IPS-20b (cell line): ENCODE measurements around the gene PSAP.

ENCODE experiments used
- H3K27ac ChIP-seq: one replicate; pipeline ENCODE4 v1.5.1; 2013; ENCODE audit warnings: low read length
- H3K27me3 ChIP-seq: 2 replicates; pipeline ENCODE4 v1.6.1; 2013; ENCODE audit warnings: mild to moderate bottlenecking, low read length, inconsistent platforms; ENCODE audit not compliant: insufficient read depth
- H3K36me3 ChIP-seq: 2 replicates; pipeline ENCODE4 v1.6.1; 2013; ENCODE audit warnings: low read depth, mild to moderate bottlenecking, inconsistent platforms, low read length, moderate library complexity; ENCODE audit not compliant: insufficient read depth
- H3K4me1 ChIP-seq: 2 replicates; pipeline ENCODE4 v1.6.1; 2013; ENCODE audit warnings: mild to moderate bottlenecking, control low read depth, inconsistent platforms, low read length, moderate library complexity; ENCODE audit not compliant: insufficient read depth
- H3K4me3 ChIP-seq: 2 replicates; pipeline ENCODE4 v1.5.1; 2013; ENCODE audit warnings: mild to moderate bottlenecking, low read length, inconsistent platforms
- H3K9ac ChIP-seq: 2 replicates; pipeline ENCODE4 v1.6.1; 2013; ENCODE audit warnings: low read depth, mild to moderate bottlenecking, inconsistent platforms, low read length, moderate library complexity
- H3K9me3 ChIP-seq: 2 replicates; pipeline ENCODE4 v1.6.1; 2013; ENCODE audit warnings: mild to moderate bottlenecking, low read depth, low read length, inconsistent platforms; ENCODE audit not compliant: insufficient read depth

The PSAP gene

DNA sequence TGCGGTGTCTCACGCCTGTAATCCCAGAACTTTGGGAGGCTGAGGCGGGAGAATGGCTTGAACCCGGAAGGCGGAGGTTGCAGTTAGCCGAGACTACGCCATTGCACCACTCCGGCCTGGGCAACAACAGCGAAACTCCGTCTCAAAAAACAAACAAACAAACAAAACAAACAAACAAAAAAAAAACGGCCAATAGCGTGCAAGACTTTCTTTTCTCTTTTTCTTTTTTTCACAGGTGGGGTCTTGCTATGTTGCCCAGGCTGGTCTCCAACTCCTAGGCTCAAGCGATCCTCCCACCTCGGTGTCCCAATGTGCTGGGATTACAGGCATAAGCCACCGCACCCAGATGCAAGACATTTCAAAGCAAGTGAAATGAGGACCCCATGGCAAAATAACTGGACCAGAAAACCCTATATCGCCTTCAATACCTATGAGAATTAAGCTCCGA lies 1.6 kb downstream of the PSAP start:
- H3K9ac ChIP-seq: no peak overlapping the region
- H3K27ac ChIP-seq: no peak overlapping the region
- peaks cover 5% of the 10 kb centered on the region; the same call in 1 of the 2 replicates for H3K4me1 ChIP-seq
- peak overlapping the region; percentile 93 for H3K4me3 ChIP-seq
- H3K27me3 ChIP-seq: no peaks in the 10 kb centered on the region
- 0 out of 2 replicates have a peak, but pooled peaks cover 4% of the 10 kb centered on the region for H3K36me3 ChIP-seq
- H3K9me3 ChIP-seq: no peaks in the 10 kb centered on the region

DNA sequence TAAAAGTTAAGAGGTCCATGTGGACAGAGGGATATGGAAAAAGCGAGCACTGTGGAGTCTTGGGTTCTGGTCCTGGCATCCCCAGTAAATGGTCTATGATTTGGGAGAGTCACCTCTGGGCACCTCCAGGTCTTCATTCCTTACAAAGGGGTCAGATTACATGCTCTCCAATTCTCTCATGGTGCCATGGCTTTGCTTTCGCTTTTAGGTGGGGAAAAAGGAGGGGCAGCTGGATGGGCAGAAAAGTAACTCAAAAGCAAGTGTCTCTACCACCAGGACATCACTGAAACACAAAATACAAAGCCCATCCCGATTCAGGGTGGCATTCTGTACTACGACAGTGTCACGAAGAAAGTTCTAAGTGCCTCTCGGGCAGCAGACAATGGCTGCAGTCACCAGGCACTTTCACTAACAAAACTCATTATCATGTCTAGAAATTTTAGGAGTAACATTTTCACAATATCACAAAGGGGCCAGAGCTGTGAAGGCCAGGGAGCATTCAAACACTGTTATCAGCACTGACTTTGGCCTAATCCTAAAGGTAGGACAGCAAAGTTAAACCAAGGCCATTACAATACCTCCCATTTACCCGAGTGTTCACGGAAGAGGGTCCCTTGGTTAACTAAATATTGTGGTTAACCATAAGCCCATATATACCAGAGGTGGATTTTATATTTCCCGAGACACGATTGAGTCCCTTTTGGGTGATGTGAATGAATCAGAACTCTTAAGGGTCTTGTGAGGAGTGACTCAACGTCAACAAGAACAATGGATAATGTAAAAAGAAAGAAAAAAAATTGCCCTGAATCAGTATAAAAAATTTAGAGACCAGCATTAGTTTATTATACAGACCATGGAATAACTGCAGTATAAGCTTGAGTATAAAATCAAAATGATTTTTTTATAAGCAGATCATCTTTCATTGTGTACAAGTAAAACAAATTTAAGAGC lies 2.5 kb downstream of the PSAP start:
- H3K4me1 ChIP-seq: peaks cover 5% of the 10 kb centered on the region; the same call in 1 of the 2 replicates
- no peak overlapping the region; the same call in 1 of the 2 replicates for H3K9ac ChIP-seq
- no peak overlapping the region for H3K27ac ChIP-seq

DNA sequence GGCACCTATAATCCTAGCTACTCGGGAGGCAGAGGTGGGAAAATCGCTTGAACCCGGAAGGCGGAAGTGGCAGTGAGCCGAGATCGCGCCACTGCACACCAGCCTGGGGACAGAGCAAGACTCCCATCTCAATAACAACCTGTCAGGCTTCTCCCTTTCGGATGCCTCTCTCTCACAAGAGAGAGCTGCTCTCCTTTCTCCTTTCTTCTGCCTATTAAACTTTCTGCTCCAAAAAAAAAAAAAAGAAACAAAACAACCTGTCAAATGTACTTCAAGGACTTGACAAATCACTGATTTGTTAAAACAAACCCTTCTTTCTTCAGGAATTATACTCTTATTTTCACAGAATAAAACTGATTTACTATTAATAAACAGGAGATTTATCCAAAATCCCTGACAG lies 3.6 kb downstream of the PSAP start:
- Histone ChIP-seq H3K27me3 (no peaks in the 10 kb centered on the region), H3K9me3 (no peaks in the 10 kb centered on the region), H3K27ac (no peak overlapping the region), H3K36me3 (0 out of 2 replicates have a peak, but pooled peaks cover 4% of the 10 kb centered on the region), H3K9ac (no peak overlapping the region; the same call in 1 of the 2 replicates), H3K4me1 (peaks cover 5% of the 10 kb centered on the region; the same call in 1 of the 2 replicates), H3K4me3 (no peak overlapping the region)

More for the DNA sequence above, 2.5 kb downstream of the PSAP start:
- Histone ChIP-seq H3K27me3 (no peaks in the 10 kb centered on the region), H3K9me3 (no peaks in the 10 kb centered on the region), H3K36me3 (0 out of 2 replicates have a peak, but pooled peaks cover 4% of the 10 kb centered on the region), H3K4me3 (peak overlapping the region; percentile 6; the same call in 1 of the 2 replicates)

DNA sequence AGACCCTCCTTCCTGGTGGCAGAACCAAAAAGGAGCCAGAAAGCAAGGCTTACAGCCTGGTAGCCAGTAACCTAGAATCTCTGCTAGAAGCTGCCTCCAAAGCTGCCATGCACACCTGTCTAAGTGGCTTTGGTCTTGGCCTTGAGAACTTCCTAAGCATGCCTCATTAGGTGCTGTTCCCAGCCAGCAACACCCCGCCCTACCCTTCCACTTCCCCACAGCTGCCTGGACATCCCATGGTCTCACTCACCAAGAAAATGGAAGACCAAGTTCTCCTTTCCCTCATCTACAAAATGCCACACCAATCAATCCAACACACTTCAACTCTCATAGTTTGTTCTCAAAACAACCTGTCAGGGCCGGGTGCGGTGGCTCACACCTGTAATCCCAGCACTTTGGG lies 4.2 kb downstream of the PSAP start:
- peaks cover 5% of the 10 kb centered on the region; the same call in 1 of the 2 replicates for H3K4me1 ChIP-seq
- no peaks in the 10 kb centered on the region for H3K27me3 ChIP-seq
- no peak overlapping the region for H3K4me3 ChIP-seq
- H3K36me3 ChIP-seq: 0 out of 2 replicates have a peak, but pooled peaks cover 4% of the 10 kb centered on the region
- H3K27ac ChIP-seq: no peak overlapping the region
- H3K9me3 ChIP-seq: no peaks in the 10 kb centered on the region
- no peak overlapping the region for H3K9ac ChIP-seq

DNA sequence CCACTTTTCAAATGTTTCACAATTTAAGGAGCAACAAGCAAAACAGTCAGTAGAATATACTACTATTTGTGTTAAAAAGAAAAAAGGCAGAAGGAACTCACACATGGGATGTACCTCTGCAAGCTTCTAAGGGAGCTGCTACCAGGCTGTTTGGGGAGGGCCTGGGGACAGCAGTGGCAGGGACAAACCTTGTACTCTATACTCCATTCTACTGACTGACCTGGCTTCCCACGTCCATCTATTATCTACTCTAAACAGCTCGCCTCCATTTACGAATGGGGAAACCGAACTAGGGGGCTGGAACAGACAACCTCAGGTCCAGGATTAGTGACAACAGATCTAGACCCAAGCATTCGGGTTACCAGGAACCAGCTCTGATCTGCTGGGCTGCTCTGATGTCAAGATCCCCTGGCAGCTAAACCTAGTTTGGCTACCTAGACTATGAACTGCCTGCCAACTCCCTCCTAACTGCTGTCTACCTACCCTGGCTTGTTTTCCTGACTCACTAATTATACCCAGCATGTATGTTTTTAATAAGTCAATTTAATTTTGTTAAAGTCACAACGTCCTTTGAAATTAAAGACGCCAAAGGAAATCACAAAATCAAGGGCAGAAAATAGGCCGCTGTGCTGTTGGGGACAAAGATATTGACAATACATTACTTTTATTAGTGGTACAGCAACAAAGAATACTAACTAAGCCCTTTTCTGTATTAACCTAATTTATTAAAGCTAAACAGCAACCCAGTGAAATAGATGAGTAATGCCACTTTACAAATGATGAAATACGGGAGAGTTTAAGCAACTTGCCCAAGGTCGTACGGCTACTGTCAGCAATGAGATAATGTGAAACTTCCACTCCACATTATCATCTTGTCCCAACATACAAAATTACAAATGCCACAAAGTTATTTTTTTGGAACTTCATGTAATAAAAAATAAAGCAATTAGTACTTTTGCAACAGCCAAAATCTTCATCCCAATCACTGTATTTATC lies 5.3 kb downstream of the PSAP start:
- H3K4me3 ChIP-seq: no peak overlapping the region
- no peaks in the 10 kb centered on the region for H3K27me3 ChIP-seq
- 0 out of 2 replicates have a peak, but pooled peaks cover 4% of the 10 kb centered on the region for H3K36me3 ChIP-seq
- peaks cover 10% of the 10 kb centered on the region for H3K4me1 ChIP-seq
- no peak overlapping the region for H3K27ac ChIP-seq
- no peak overlapping the region for H3K9ac ChIP-seq
- no peaks in the 10 kb centered on the region for H3K9me3 ChIP-seq

DNA sequence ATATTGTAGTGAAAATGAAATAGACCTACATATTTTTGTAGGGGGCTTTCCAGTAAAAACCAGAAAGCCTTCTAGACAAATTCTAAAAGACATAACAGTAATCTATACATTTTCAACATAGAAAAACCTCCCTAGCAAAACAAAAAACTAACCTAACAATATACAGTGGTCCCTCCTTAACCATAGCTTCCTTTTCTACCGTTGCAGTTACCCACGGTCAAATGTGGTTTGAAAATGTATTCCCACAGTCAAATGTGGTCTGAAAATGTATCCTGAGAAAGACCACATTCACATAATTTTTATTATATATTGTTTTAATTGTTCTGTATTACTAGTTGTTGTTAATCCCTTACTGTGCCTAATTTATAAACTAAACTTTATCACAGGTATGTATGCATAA lies 6.4 kb downstream of the PSAP start:
- Histone ChIP-seq H3K4me1 (peaks cover 19% of the 10 kb centered on the region), H3K9me3 (no peaks in the 10 kb centered on the region), H3K9ac (no peak overlapping the region)

DNA sequence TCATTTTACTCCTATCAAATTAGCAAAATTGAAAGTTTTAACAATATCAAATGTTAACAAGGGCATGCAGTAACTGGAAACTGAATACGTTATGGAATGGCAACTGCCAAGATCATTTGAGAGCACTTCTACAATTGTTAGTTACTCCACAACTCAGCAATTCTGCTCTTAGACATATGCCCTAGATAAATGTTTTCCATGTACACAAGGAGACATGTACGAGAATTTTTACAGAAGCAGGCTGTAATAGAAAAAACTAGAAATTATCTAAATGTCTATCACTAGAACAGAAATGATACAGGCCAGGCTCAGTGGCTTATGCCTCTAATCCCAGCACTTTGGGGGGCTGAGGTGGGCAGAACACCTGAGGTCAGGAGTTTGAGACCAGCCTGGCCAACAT lies 7.0 kb downstream of the PSAP start:
- H3K36me3 ChIP-seq: 0 out of 2 replicates have a peak, but pooled peaks cover 4% of the 10 kb centered on the region
- H3K27me3 ChIP-seq: no peaks in the 10 kb centered on the region
- H3K9ac ChIP-seq: no peak overlapping the region
- no peak overlapping the region for H3K27ac ChIP-seq
- H3K4me1 ChIP-seq: peaks cover 21% of the 10 kb centered on the region
- H3K9me3 ChIP-seq: no peaks in the 10 kb centered on the region
- no peak overlapping the region for H3K4me3 ChIP-seq

More for the DNA sequence above, 6.4 kb downstream of the PSAP start:
- H3K27ac ChIP-seq: no peak overlapping the region
- 0 out of 2 replicates have a peak, but pooled peaks cover 4% of the 10 kb centered on the region for H3K36me3 ChIP-seq
- no peak overlapping the region for H3K4me3 ChIP-seq
- H3K27me3 ChIP-seq: no peaks in the 10 kb centered on the region

DNA sequence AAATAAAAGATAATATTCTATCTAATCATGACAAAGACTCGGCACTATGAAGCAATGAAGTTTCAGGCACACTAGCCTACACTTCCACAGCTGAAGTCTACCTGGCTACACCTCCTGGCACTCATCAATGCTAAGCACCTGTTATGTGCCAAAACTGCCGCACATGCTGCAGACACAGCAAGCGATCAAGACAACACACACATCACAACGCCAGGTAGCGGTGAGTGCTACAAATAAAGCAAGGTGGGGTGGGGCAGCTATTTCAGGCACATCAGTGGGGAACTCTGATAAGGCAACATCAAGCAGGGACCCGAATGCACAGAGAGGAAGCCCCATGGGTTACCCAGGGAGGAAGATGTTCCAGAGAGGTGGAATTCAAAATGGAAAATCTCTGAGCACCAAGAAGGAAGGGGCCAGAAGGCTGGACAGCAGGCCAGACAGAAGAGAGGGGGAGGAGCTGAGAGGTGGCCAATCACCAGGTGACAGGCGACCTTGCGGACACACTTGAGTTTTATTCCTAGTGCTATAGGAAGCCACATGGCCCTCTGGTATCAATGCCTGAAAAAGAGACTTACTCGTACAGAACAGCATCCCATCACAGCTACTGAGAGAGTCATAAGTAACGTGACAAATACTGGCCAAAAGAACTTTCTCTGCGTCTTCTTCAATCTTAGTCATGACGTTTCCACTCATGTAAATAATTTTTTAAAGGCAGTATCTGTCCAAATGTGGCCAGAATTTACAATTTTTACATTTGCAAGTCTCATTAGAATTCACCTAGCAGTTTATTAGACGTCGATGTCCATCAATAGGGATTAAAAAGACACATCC lies 8.0 kb downstream of the PSAP start:
- no peaks in the 10 kb centered on the region for H3K9me3 ChIP-seq
- H3K27ac ChIP-seq: no peak overlapping the region
- peaks cover 16% of the 10 kb centered on the region for H3K4me1 ChIP-seq
- no peak overlapping the region for H3K9ac ChIP-seq
- no peak overlapping the region for H3K4me3 ChIP-seq
- 0 out of 2 replicates have a peak, but pooled peaks cover 4% of the 10 kb centered on the region for H3K36me3 ChIP-seq
- H3K27me3 ChIP-seq: no peaks in the 10 kb centered on the region

DNA sequence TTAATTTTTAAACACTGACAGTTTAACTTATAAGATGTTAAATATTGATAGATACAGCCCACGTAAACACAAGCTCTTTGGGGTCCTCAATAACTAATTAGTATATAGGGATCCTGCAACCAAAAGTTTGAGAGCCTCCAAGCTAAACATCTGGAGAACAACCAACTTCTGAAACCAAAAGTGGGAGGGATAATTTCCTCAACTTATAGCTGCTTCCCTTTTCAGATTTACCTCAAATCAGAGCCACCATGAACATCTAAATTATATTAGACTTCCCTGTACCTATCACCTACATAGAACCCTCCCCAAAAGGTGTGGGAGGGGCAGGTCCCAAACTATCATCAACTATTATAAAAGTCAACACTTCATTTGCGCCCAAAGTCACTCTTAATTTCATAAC lies 8.6 kb downstream of the PSAP start:
- peaks cover 22% of the 10 kb centered on the region for H3K4me1 ChIP-seq
- H3K9me3 ChIP-seq: no peaks in the 10 kb centered on the region
- no peak overlapping the region for H3K4me3 ChIP-seq
- no peak overlapping the region for H3K9ac ChIP-seq
- H3K27ac ChIP-seq: no peak overlapping the region
- 0 out of 2 replicates have a peak, but pooled peaks cover 3% of the 10 kb centered on the region for H3K36me3 ChIP-seq
- H3K27me3 ChIP-seq: no peaks in the 10 kb centered on the region

DNA sequence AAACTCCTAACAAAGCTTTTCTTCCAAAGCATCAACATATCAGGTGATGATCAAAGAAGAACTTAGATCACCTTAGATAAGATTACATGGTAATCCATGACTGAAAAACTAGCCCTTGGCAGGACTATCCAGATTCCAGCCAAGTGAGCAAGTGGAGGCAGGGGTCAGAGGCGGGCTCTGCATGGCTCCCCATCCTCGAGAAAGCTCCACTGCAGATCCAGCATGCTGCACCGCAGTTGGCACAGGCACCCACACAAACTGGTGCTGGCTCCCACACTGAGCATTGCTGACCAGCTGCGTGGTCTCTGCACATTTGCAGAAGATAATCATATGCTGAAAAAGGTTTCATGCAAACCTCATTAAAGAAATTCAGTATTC lies 10.1 kb downstream of the PSAP start:
- Histone ChIP-seq H3K27me3 (no peaks in the 10 kb centered on the region), H3K4me3 (no peak overlapping the region; the same call in 1 of the 2 replicates), H3K9me3 (no peaks in the 10 kb centered on the region), H3K4me1 (peaks cover 35% of the 10 kb centered on the region), H3K27ac (no peak overlapping the region), H3K36me3 (0 out of 2 replicates have a peak, but pooled peaks cover 4% of the 10 kb centered on the region), H3K9ac (peak overlapping the region; percentile 44; the same call in 1 of the 2 replicates)
